Gastrocnemius medialis (tissue), 4 donors: Measurements from ENCODE around the gene IGFBPL1.
"Not testable (repeated sequence)": the region's sequence is repeated elsewhere in the genome, so short reads cannot be mapped to it uniquely, and the experiment has no call there.

Source experiments
- CTCF ChIP-seq, 5 experiments: fragments of 450-650 bp in 3 of 5; fragments of 200-600 bp in 2 of 5; sonication (generic) in 2 of 5; IDR thresholded peaks in 4 of 5; conservative IDR thresholded peaks in 1 of 5; 1 replicate in 4 of 5; 2 replicates in 1 of 5; pipeline ENCODE4 v1.5.1; 2016 to 2019; ENCODE audit warnings: antibody characterized with exemption in 5 of 5, mild to moderate bottlenecking in 3 of 5, moderate library complexity in 3 of 5
- POLR2A ChIP-seq, 2 donors: fragments of 450-650 bp; IDR thresholded peaks; one replicate each; pipeline ENCODE4 v1.6.1; 2017; ENCODE audit warnings: antibody characterized with exemption in 2 of 2, mild to moderate bottlenecking in 2 of 2, moderate library complexity in 2 of 2

- not testable (repeated sequence) for TF ChIP-seq CTCF (IDR thresholded peaks at IDR 0.05 in 4 of 5, conservative IDR thresholded peaks at IDR 0.05 in 1 of 5); POLR2A (IDR thresholded peaks at IDR 0.05)
These were observed 48.5 kb upstream of the IGFBPL1 start for GRCh38 chr9:38472583-38473249.
